ENCODE measurements around the gene RTN4RL2.
A peak's percentile ranks its signal among the peaks of the same experiment; 100 is the strongest.

RTN4RL2 gene

GRCh38 chr11:57474803-57475115 lies 14.4 kb downstream of the RTN4RL2 start:
- peak overlapping the region in 2 of 7 experiments; percentile 44 to 55 for H3K4me3 ChIP-seq (ENCODE audit: control insufficient read depth in 1 of 7, extremely low read depth in 1 of 7, insufficient read depth in 4 of 7, low read depth in 2 of 7, low read length in 6 of 7)
- no peaks in the 10 kb centered on the region for H3K27me3 ChIP-seq (replicated peaks in 2 of 5; ENCODE audit: control insufficient read depth in 4 of 5, insufficient read depth in 5 of 5, low read length in 4 of 5)
- ChIA-PET CTCF (interaction anchor here (0.8 to 4.3 kb wide), 10 partner anchors 9 to 126 kb away, joined by 3 to 85 read pairs (median 4); partner anchors contain the start of gene RTN4RL2), POLR2A (no interaction called here)
- H3K9me3 ChIP-seq (ENCODE audit: control extremely low read depth in 1 of 5, control insufficient read depth in 4 of 5, insufficient read depth in 2 of 5, low read depth in 1 of 5, low read length in 4 of 5) = no peaks in the 10 kb centered on the region
- H3K36me3 ChIP-seq (ENCODE audit: control insufficient read depth in 4 of 4, insufficient read depth in 4 of 4, low read length in 3 of 4) = no peaks in the 10 kb centered on the region
- H3K4me1 ChIP-seq (ENCODE audit: control extremely low read depth in 1 of 4, control insufficient read depth in 4 of 4, insufficient read depth in 4 of 4, low read length in 3 of 4) = peaks cover 7 to 48% (median 39%) of the 10 kb centered on the region in 4 experiments
- H3K27ac ChIP-seq (ENCODE audit: insufficient read depth in 1 of 2, low read depth in 1 of 2, low read length in 2 of 2, poor library complexity in 1 of 2, severe bottlenecking in 2 of 2) = peak overlapping the region in 1 of 2 experiments; percentile 30
- DNase-seq = peak in 1 of 3 donors; percentile 43
- WGBS (ENCODE audit: insufficient coverage) = 76% methylated on average over 4 of the region's 5 CpGs

- CTCF ChIA-PET = interaction anchor here (0.8 to 4.3 kb wide), 9 partner anchors 9 to 126 kb away, joined by 3 to 85 read pairs (median 5); partner anchors contain the start of gene RTN4RL2
Observed at GRCh38 chr11:57475191-57475590, 14.9 kb downstream of the RTN4RL2 start.

GRCh38 chr11:57475671-57476046 lies 15.3 kb downstream of the RTN4RL2 start:
- no peaks in the 10 kb centered on the region for H3K27me3 ChIP-seq (replicated peaks in 2 of 5; ENCODE audit: control insufficient read depth in 4 of 5, insufficient read depth in 5 of 5, low read length in 4 of 5)
- no peak overlapping the region for H3K27ac ChIP-seq (ENCODE audit: insufficient read depth in 1 of 2, low read depth in 1 of 2, low read length in 2 of 2, poor library complexity in 1 of 2, severe bottlenecking in 2 of 2)
- no peaks in the 10 kb centered on the region for H3K9me3 ChIP-seq (ENCODE audit: control extremely low read depth in 1 of 5, control insufficient read depth in 4 of 5, insufficient read depth in 2 of 5, low read depth in 1 of 5, low read length in 4 of 5)
- no peak for DNase-seq
- ChIA-PET CTCF (interaction anchor here (0.7 to 11.2 kb wide), 10 partner anchors 8 to 130 kb away, joined by 3 to 211 read pairs (median 7); partner anchors contain the start of gene RTN4RL2), POLR2A (no interaction called here)
- H3K4me3 ChIP-seq (ENCODE audit: control insufficient read depth in 1 of 7, extremely low read depth in 1 of 7, insufficient read depth in 4 of 7, low read depth in 2 of 7, low read length in 6 of 7) = peak overlapping the region in 2 of 7 experiments; percentile 65 to 75
- H3K36me3 ChIP-seq (ENCODE audit: control insufficient read depth in 4 of 4, insufficient read depth in 4 of 4, low read length in 3 of 4) = no peaks in the 10 kb centered on the region
- WGBS (ENCODE audit: insufficient coverage) = 75% methylated on average over 3 of the region's 5 CpGs
- peaks cover 7 to 48% (median 40%) of the 10 kb centered on the region in 4 experiments for H3K4me1 ChIP-seq (ENCODE audit: control extremely low read depth in 1 of 4, control insufficient read depth in 4 of 4, insufficient read depth in 4 of 4, low read length in 3 of 4)

More at GRCh38 chr11:57475191-57475590, 14.9 kb downstream of the RTN4RL2 start:
- Histone ChIP-seq H3K9me3 (ENCODE audit: control extremely low read depth in 1 of 5, control insufficient read depth in 4 of 5, insufficient read depth in 2 of 5, low read depth in 1 of 5, low read length in 4 of 5) (no peaks in the 10 kb centered on the region), H3K36me3 (ENCODE audit: control insufficient read depth in 4 of 4, insufficient read depth in 4 of 4, low read length in 3 of 4) (no peaks in the 10 kb centered on the region), H3K4me1 (ENCODE audit: control extremely low read depth in 1 of 4, control insufficient read depth in 4 of 4, insufficient read depth in 4 of 4, low read length in 3 of 4) (peaks cover 7 to 48% (median 39%) of the 10 kb centered on the region in 4 experiments), H3K4me3 (ENCODE audit: control insufficient read depth in 1 of 7, extremely low read depth in 1 of 7, insufficient read depth in 4 of 7, low read depth in 2 of 7, low read length in 6 of 7) (peak overlapping the region in 1 of 7 experiments; percentile 75), H3K27ac (ENCODE audit: insufficient read depth in 1 of 2, low read depth in 1 of 2, low read length in 2 of 2, poor library complexity in 1 of 2, severe bottlenecking in 2 of 2) (no peak overlapping the region), H3K27me3 (replicated peaks in 2 of 5; ENCODE audit: control insufficient read depth in 4 of 5, insufficient read depth in 5 of 5, low read length in 4 of 5) (no peaks in the 10 kb centered on the region)
- POLR2A ChIA-PET = no interaction called here
- DNase-seq = no peak
- WGBS (ENCODE audit: insufficient coverage) = no CpG with 5 or more reads among the region's 1 CpG

GRCh38 chr11:57476047-57476756 lies 15.9 kb downstream of the RTN4RL2 start:
- no peaks in the 10 kb centered on the region for H3K9me3 ChIP-seq (ENCODE audit: control extremely low read depth in 1 of 5, control insufficient read depth in 4 of 5, insufficient read depth in 2 of 5, low read depth in 1 of 5, low read length in 4 of 5)
- peaks cover 7 to 48% (median 40%) of the 10 kb centered on the region in 4 experiments for H3K4me1 ChIP-seq (ENCODE audit: control extremely low read depth in 1 of 4, control insufficient read depth in 4 of 4, insufficient read depth in 4 of 4, low read length in 3 of 4)
- no peaks in the 10 kb centered on the region for H3K27me3 ChIP-seq (replicated peaks in 2 of 5; ENCODE audit: control insufficient read depth in 4 of 5, insufficient read depth in 5 of 5, low read length in 4 of 5)
- no peak overlapping the region for H3K27ac ChIP-seq (ENCODE audit: insufficient read depth in 1 of 2, low read depth in 1 of 2, low read length in 2 of 2, poor library complexity in 1 of 2, severe bottlenecking in 2 of 2)
- POLR2A ChIA-PET = no interaction called here
- no peaks in the 10 kb centered on the region for H3K36me3 ChIP-seq (ENCODE audit: control insufficient read depth in 4 of 4, insufficient read depth in 4 of 4, low read length in 3 of 4)
- WGBS (ENCODE audit: insufficient coverage) = 3% methylated on average over 55 of the region's 80 CpGs
- CTCF ChIA-PET = interaction anchor here (0.7 to 11.2 kb wide), 12 partner anchors 10 to 130 kb away, joined by 3 to 211 read pairs (median 4); partner anchors contain the start of gene RTN4RL2
- H3K4me3 ChIP-seq (ENCODE audit: control insufficient read depth in 1 of 7, extremely low read depth in 1 of 7, insufficient read depth in 4 of 7, low read depth in 2 of 7, low read length in 6 of 7) = peak overlapping the region in 6 of 7 experiments; percentile 38 to 75 (median 56)
- DNase-seq = peak in 1 of 3 donors; percentile 51

GRCh38 chr11:57476757-57477506 lies 16.6 kb downstream of the RTN4RL2 start:
- CTCF ChIA-PET = interaction anchor here (0.8 to 11.2 kb wide), 15 partner anchors 11 to 131 kb away, joined by 3 to 211 read pairs (median 4); partner anchors contain the start of gene RTN4RL2
- H3K4me3 ChIP-seq (ENCODE audit: control insufficient read depth in 1 of 7, extremely low read depth in 1 of 7, insufficient read depth in 4 of 7, low read depth in 2 of 7, low read length in 6 of 7) = peak overlapping the region in 6 of 7 experiments; percentile 38 to 75 (median 56)
- H3K36me3 ChIP-seq (ENCODE audit: control insufficient read depth in 4 of 4, insufficient read depth in 4 of 4, low read length in 3 of 4) = no peaks in the 10 kb centered on the region
- peak in 2 of 3 donors; percentile 48 to 61 for DNase-seq
- H3K27ac ChIP-seq (ENCODE audit: insufficient read depth in 1 of 2, low read depth in 1 of 2, low read length in 2 of 2, poor library complexity in 1 of 2, severe bottlenecking in 2 of 2) = no peak overlapping the region
- POLR2A ChIA-PET = no interaction called here
- peaks cover 7 to 53% (median 44%) of the 10 kb centered on the region in 4 experiments for H3K4me1 ChIP-seq (ENCODE audit: control extremely low read depth in 1 of 4, control insufficient read depth in 4 of 4, insufficient read depth in 4 of 4, low read length in 3 of 4)
- H3K9me3 ChIP-seq (ENCODE audit: control extremely low read depth in 1 of 5, control insufficient read depth in 4 of 5, insufficient read depth in 2 of 5, low read depth in 1 of 5, low read length in 4 of 5) = no peaks in the 10 kb centered on the region
- WGBS (ENCODE audit: insufficient coverage) = 4% methylated on average over 24 of the region's 27 CpGs
- H3K27me3 ChIP-seq (replicated peaks in 2 of 5; ENCODE audit: control insufficient read depth in 4 of 5, insufficient read depth in 5 of 5, low read length in 4 of 5) = peaks cover 0 to under 1% (median 0%) of the 10 kb centered on the region in 5 experiments

GRCh38 chr11:57477507-57478189 lies 17.3 kb downstream of the RTN4RL2 start:
- POLR2A ChIA-PET = interaction anchor here (0.6 kb wide), 1 partner anchor 38 kb away, joined by 3 read pairs; no protein-coding TSS in a partner anchor
- WGBS (ENCODE audit: insufficient coverage) = 93% methylated on average over 9 of the region's 11 CpGs
- peaks cover 7 to 60% (median 51%) of the 10 kb centered on the region in 4 experiments for H3K4me1 ChIP-seq (ENCODE audit: control extremely low read depth in 1 of 4, control insufficient read depth in 4 of 4, insufficient read depth in 4 of 4, low read length in 3 of 4)

More at GRCh38 chr11:57477507-57478189, 17.3 kb downstream of the RTN4RL2 start:
- Histone ChIP-seq H3K9me3 (ENCODE audit: control extremely low read depth in 1 of 5, control insufficient read depth in 4 of 5, insufficient read depth in 2 of 5, low read depth in 1 of 5, low read length in 4 of 5) (no peaks in the 10 kb centered on the region), H3K27ac (ENCODE audit: insufficient read depth in 1 of 2, low read depth in 1 of 2, low read length in 2 of 2, poor library complexity in 1 of 2, severe bottlenecking in 2 of 2) (no peak overlapping the region), H3K4me3 (ENCODE audit: control insufficient read depth in 1 of 7, extremely low read depth in 1 of 7, insufficient read depth in 4 of 7, low read depth in 2 of 7, low read length in 6 of 7) (no peak overlapping the region), H3K27me3 (replicated peaks in 2 of 5; ENCODE audit: control insufficient read depth in 4 of 5, insufficient read depth in 5 of 5, low read length in 4 of 5) (peaks cover 0 to 4% (median 0%) of the 10 kb centered on the region in 5 experiments), H3K36me3 (ENCODE audit: control insufficient read depth in 4 of 4, insufficient read depth in 4 of 4, low read length in 3 of 4) (no peaks in the 10 kb centered on the region)
- CTCF ChIA-PET = interaction anchor here (0.8 to 11.2 kb wide), 13 partner anchors 14 to 131 kb away, joined by 3 to 211 read pairs (median 5); partner anchors contain the start of gene RTN4RL2
- DNase-seq = no peak

Data from common myeloid progenitor, CD34-positive (primary cell).